ENCODE results near the gene NAV2.

Gene NAV2

GRCh38 chr11:20090654-20091374 is 378.2 kb downstream of the NAV2 start:
- Histone ChIP-seq H3K27me3 (no peaks in the 10 kb centered on the region), H3K4me1 (ENCODE audit: control insufficient read depth in 1 of 2, insufficient read depth in 1 of 2, low read depth in 1 of 2, low read length in 1 of 2) (no peaks in the 10 kb centered on the region), H3K27ac (no peak overlapping the region), H3K4me3 (ENCODE audit: low read depth in 1 of 2, low read length in 1 of 2) (no peak overlapping the region), H3K9me3 (no peaks in the 10 kb centered on the region), H3K36me3 (peaks cover 89% of the 10 kb centered on the region)
- TF ChIP-seq, protein P1, sequence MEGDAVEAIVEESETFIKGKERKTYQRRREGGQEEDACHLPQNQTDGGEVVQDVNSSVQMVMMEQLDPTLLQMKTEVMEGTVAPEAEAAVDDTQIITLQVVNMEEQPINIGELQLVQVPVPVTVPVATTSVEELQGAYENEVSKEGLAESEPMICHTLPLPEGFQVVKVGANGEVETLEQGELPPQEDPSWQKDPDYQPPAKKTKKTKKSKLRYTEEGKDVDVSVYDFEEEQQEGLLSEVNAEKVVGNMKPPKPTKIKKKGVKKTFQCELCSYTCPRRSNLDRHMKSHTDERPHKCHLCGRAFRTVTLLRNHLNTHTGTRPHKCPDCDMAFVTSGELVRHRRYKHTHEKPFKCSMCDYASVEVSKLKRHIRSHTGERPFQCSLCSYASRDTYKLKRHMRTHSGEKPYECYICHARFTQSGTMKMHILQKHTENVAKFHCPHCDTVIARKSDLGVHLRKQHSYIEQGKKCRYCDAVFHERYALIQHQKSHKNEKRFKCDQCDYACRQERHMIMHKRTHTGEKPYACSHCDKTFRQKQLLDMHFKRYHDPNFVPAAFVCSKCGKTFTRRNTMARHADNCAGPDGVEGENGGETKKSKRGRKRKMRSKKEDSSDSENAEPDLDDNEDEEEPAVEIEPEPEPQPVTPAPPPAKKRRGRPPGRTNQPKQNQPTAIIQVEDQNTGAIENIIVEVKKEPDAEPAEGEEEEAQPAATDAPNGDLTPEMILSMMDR (IDR thresholded peaks at IDR 0.05), result no peak

- Histone ChIP-seq H3K27ac (no peak overlapping the region), H3K4me3 (ENCODE audit: low read depth in 1 of 2, low read length in 1 of 2) (no peak overlapping the region), H3K9me3 (no peaks in the 10 kb centered on the region), H3K36me3 (peaks cover 89% of the 10 kb centered on the region), H3K4me1 (ENCODE audit: control insufficient read depth in 1 of 2, insufficient read depth in 1 of 2, low read depth in 1 of 2, low read length in 1 of 2) (no peaks in the 10 kb centered on the region), H3K27me3 (no peaks in the 10 kb centered on the region)
- TF ChIP-seq, protein P1 (IDR thresholded peaks at IDR 0.05), result no peak
These were observed 381.1 kb downstream of the NAV2 start for GRCh38 chr11:20093775-20094174.

- no peaks in the 10 kb centered on the region for H3K27me3 ChIP-seq
- TF ChIP-seq, protein P1 (IDR thresholded peaks at IDR 0.05), result no peak
- H3K27ac ChIP-seq, result no peak overlapping the region
- no peaks in the 10 kb centered on the region for H3K9me3 ChIP-seq
- H3K4me1 ChIP-seq (ENCODE audit: control insufficient read depth in 1 of 2, insufficient read depth in 1 of 2, low read depth in 1 of 2, low read length in 1 of 2), result no peaks in the 10 kb centered on the region
- H3K36me3 ChIP-seq, result peaks cover 89% of the 10 kb centered on the region
- no peak overlapping the region for H3K4me3 ChIP-seq (ENCODE audit: low read depth in 1 of 2, low read length in 1 of 2)
These were observed 382.6 kb downstream of the NAV2 start for GRCh38 chr11:20095189-20095588.

- Histone ChIP-seq H3K4me1 (ENCODE audit: control insufficient read depth in 1 of 2, insufficient read depth in 1 of 2, low read depth in 1 of 2, low read length in 1 of 2) (no peaks in the 10 kb centered on the region), H3K4me3 (ENCODE audit: low read depth in 1 of 2, low read length in 1 of 2) (no peak overlapping the region), H3K36me3 (peaks cover 92% of the 10 kb centered on the region)
These were observed 384.9 kb downstream of the NAV2 start for GRCh38 chr11:20097319-20098221.

DNA sequence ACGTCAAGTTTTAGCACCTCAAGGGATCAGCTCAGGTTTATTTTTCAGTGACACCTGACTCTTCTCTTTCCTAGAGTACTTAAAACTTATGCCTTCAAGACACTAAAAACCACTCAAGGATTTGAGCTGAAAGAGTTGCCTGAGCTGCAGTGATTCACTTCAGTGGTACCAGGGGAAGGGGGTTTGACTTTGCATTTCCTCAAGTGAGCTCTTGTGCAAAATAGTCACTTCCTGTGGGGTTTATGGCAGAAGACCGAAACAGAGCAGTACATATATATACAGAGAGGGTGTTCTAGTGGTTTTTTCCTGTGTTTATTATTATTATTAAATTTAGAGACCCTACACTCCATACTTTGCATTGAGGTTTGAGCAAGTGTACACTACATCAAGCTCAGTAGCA is 386.9 kb downstream of the NAV2 start:
- Histone ChIP-seq H3K27ac (no peak overlapping the region), H3K27me3 (peaks cover 6% of the 10 kb centered on the region), H3K4me1 (ENCODE audit: control insufficient read depth in 1 of 2, insufficient read depth in 1 of 2, low read depth in 1 of 2, low read length in 1 of 2) (no peaks in the 10 kb centered on the region), H3K4me3 (ENCODE audit: low read depth in 1 of 2, low read length in 1 of 2) (no peak overlapping the region), H3K36me3 (peaks cover 95% of the 10 kb centered on the region), H3K9me3 (no peaks in the 10 kb centered on the region)
- TF ChIP-seq, protein P1 (IDR thresholded peaks at IDR 0.05), result no peak

More at GRCh38 chr11:20097319-20098221, 384.9 kb downstream of the NAV2 start:
- Histone ChIP-seq H3K27ac (no peak overlapping the region), H3K9me3 (no peaks in the 10 kb centered on the region), H3K27me3 (peaks cover 6% of the 10 kb centered on the region)
- TF ChIP-seq, protein P1 (IDR thresholded peaks at IDR 0.05), result no peak

Data from neutrophil (primary cell).